SK-N-MC (cell line): ENCODE data around the gene CFAP61.

Experiments used
- EZH2 ChIP-seq: fragments of 200-600 bp; sonication (generic); IDR thresholded peaks from one replicate; pipeline ENCODE4 v1.6.1; 2017; ENCODE audit warnings: antibody characterized with exemption
- FOXP2 ChIP-seq: optimal IDR thresholded peaks from 2 replicates; pipeline ENCODE3; 2011; ENCODE audit warnings: mild to moderate bottlenecking, moderate library complexity; ENCODE audit not compliant: insufficient read depth; ENCODE audit errors: extremely low read length, control extremely low read depth
- POLR2AphosphoS5 ChIP-seq: IDR thresholded peaks from 2 replicates; pipeline ENCODE4 v1.6.1; 2012; ENCODE audit warnings: mild to moderate bottlenecking, low read depth, low read length, borderline replicate concordance

- TF ChIP-seq POLR2AphosphoS5 (no peak), EZH2 (no peak), FOXP2 (no peak)
Observed at GRCh38 chr20:20391115-20391514, 338.8 kb downstream of the CFAP61 start.
